Ascending aorta (tissue), 2 donors: ENCODE results near the gene FKBP1B. TPM values are rescaled to one million over a fixed set of nuclear protein-coding genes. Genes with fewer than 3 reads are reported as not detected.

Experiments
- DNase-seq, 2 donors: peaks; one replicate each; pipeline ENCODE4 v3.0.0-alpha.2; 2019; ENCODE audit warnings: low spot score in 2 of 2
- H3K27ac ChIP-seq, 2 donors: fragments of 200-600 bp; sonication (generic); one replicate each; pipeline ENCODE4 v1.5.1; 2016 to 2017; ENCODE audit warnings: mild to moderate bottlenecking in 1 of 2
- H3K27me3 ChIP-seq: fragments of 200-600 bp; sonication (generic); one replicate; pipeline ENCODE4 v1.5.1; 2017
- H3K36me3 ChIP-seq, 2 donors: fragments of 200-600 bp; sonication (generic); one replicate each; pipeline ENCODE4 v1.5.1; 2016
- H3K4me1 ChIP-seq, 2 donors: fragments of 200-600 bp; sonication (generic); one replicate each; pipeline ENCODE4 v1.5.1; 2016 to 2017; ENCODE audit warnings: mild to moderate bottlenecking in 1 of 2
- H3K4me3 ChIP-seq, 2 donors: fragments of 200-600 bp; sonication (generic); one replicate each; pipeline ENCODE4 v1.5.1; 2016 to 2017; ENCODE audit warnings: mild to moderate bottlenecking in 1 of 2
- H3K9me3 ChIP-seq, 2 donors: fragments of 200-600 bp; sonication (generic); one replicate each; pipeline ENCODE4 v1.5.1; 2016
- CTCF ChIP-seq, 3 experiments: fragments of 200-600 bp in 2 of 3; fragments of 450-650 bp in 1 of 3; sonication (generic) in 2 of 3; IDR thresholded peaks; one replicate each; pipeline ENCODE4 v1.5.1; 2016 to 2019; ENCODE audit warnings: antibody characterized with exemption in 3 of 3, mild to moderate bottlenecking in 1 of 3, moderate library complexity in 1 of 3
- intact Hi-C: fragments of 100-400 bp; cut with DNase I; formaldehyde crosslinking; loops from one replicate; pipeline ENCODE4 v1.15.1; 2023
- total RNA-seq: library from RNA; depleted of rRNA; stranded (reverse); fragments of >200 nt; gene quantifications from one replicate; pipeline ENCODE4 v1.1.0, GENCODE V29; 2016

The FKBP1B gene
- total RNA-seq, 1 donor from 2014 or later = not detected

- DNase-seq = peak; percentile 98 to 99
- H3K4me1 ChIP-seq = peaks cover 2 to 4% of the 10 kb centered on the region in 2 donors
- intact Hi-C loops = loop anchor here (1.0 to 2.0 kb wide), 4 partner anchors 8 to 149 kb away; partner anchors contain the start of genes ATAD2B, FAM228B, PFN4 and TP53I3
- no peaks in the 10 kb centered on the region for H3K9me3 ChIP-seq
- TF ChIP-seq CTCF (IDR thresholded peaks at IDR 0.05) = no peak
- no peaks in the 10 kb centered on the region for H3K27me3 ChIP-seq
- peak within 1 kb of the TSS; percentile 92 to 94 for H3K27ac ChIP-seq
- peak within 1 kb of the TSS; percentile 57 to 79 for H3K4me3 ChIP-seq
- peaks cover 6 to 25% of the 10 kb centered on the region in 2 donors for H3K36me3 ChIP-seq
These were observed 26.6 kb downstream of the FKBP1B start, which contains the start of gene SF3B6 for GRCh38 chr2:24075915-24076848. Gene SF3B6, minus strand, starts transcription at chr2:24076326. Its CDS starts 97 bp downstream, at chr2:24076229.

GRCh38 chr2:24076849-24077534, 27.5 kb downstream of the FKBP1B start:
- DNase-seq = peak in 1 of 2 donors; percentile 68
- Histone ChIP-seq H3K4me3 (peak overlapping the region; percentile 57 to 79), H3K36me3 (peaks cover 9 to 29% of the 10 kb centered on the region in 2 donors), H3K4me1 (peaks cover 2 to 4% of the 10 kb centered on the region in 2 donors), H3K9me3 (no peaks in the 10 kb centered on the region), H3K27me3 (no peaks in the 10 kb centered on the region), H3K27ac (peak overlapping the region; percentile 92 to 94)
- intact Hi-C loops = loop anchor here (1.0 to 2.0 kb wide), 4 partner anchors 7 to 150 kb away; partner anchors contain the start of genes ATAD2B, FAM228B, PFN4 and TP53I3
- no peak for TF ChIP-seq CTCF (IDR thresholded peaks at IDR 0.05)

DNA sequence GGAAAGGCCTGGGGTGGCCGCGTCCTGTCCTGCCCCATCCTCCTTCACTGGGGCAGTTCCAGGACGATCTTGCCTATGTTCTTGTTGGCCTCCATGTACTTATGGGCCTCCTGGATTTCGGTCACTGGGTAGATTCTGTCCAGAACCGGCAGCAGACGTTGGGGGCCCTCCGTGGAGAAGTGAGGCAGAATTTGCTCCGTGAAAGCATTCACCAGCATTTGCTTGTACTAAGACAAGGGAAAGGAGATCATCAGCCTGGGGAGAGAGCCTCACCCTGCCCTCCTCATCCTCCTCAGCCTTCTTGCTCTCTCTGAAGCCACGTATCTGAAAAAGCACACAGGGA, 28.0 kb downstream of the FKBP1B start:
- no peaks in the 10 kb centered on the region for H3K9me3 ChIP-seq
- TF ChIP-seq CTCF (IDR thresholded peaks at IDR 0.05) = no peak
- H3K4me3 ChIP-seq = peak overlapping the region; percentile 57 to 79
- intact Hi-C loops = loop anchor here (2.0 kb wide), 1 partner anchor 45 kb away; the partner anchor contains the start of genes FAM228B and PFN4
- peak overlapping the region; percentile 92 to 94 for H3K27ac ChIP-seq
- H3K27me3 ChIP-seq = no peaks in the 10 kb centered on the region
- no peak for DNase-seq
- H3K36me3 ChIP-seq = peaks cover 9 to 31% of the 10 kb centered on the region in 2 donors
- H3K4me1 ChIP-seq = peaks cover 2 to 4% of the 10 kb centered on the region in 2 donors

DNA sequence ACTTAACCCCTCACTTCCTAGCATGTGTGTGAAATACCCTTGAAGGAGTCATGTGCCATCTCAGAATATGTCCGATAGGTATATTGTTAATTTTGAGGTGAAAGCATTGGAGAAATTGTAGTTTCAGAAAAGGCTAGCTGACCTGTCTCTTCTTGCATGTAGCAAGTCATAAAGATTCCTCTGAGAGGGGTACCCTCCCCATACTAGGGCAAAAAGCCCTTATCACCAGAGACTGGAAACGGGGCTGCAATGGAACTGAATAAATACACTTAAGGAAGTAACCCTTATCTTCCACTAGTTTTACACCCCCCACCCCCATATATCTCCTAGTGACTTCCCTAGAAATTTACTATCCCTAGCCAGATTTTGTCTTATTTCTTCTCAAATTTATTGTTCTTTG, 28.3 kb downstream of the FKBP1B start:
- Histone ChIP-seq H3K9me3 (no peaks in the 10 kb centered on the region), H3K4me3 (peak overlapping the region in 1 of 2 donors; percentile 79), H3K27ac (peak overlapping the region; percentile 92 to 94), H3K4me1 (peaks cover 2 to 4% of the 10 kb centered on the region in 2 donors), H3K36me3 (peaks cover 9 to 31% of the 10 kb centered on the region in 2 donors), H3K27me3 (no peaks in the 10 kb centered on the region)
- TF ChIP-seq CTCF (IDR thresholded peaks at IDR 0.05) = no peak
- DNase-seq = no peak
- intact Hi-C loops = loop anchor here (2.0 kb wide), 1 partner anchor 45 kb away; the partner anchor contains the start of genes FAM228B and PFN4

GRCh38 chr2:24080701-24081100, 31.2 kb downstream of the FKBP1B start:
- peaks cover 0 to 9% of the 10 kb centered on the region in 2 donors for H3K4me1 ChIP-seq
- no peak overlapping the region for H3K27ac ChIP-seq
- H3K36me3 ChIP-seq = peaks cover 9 to 18% of the 10 kb centered on the region in 2 donors
- no peaks in the 10 kb centered on the region for H3K9me3 ChIP-seq
- no peak overlapping the region for H3K4me3 ChIP-seq
- no peak for DNase-seq
- intact Hi-C loops = loop anchor here (5.0 kb wide), 1 partner anchor 258 kb away; no protein-coding TSS in a partner anchor
- H3K27me3 ChIP-seq = no peaks in the 10 kb centered on the region
- TF ChIP-seq CTCF (IDR thresholded peaks at IDR 0.05) = no peak
